CD14-positive monocyte (primary cell): Measurements from ENCODE around the gene C5AR2. TPM values are rescaled to one million over a fixed set of nuclear protein-coding genes. Genes with fewer than 3 reads are reported as not detected.
"Not testable (repeated sequence)": the region's sequence is repeated elsewhere in the genome, so short reads cannot be mapped to it uniquely, and the experiment has no call there.

ENCODE experiments used
- DNase-seq, 3 donors: peaks; one replicate each; pipeline ENCODE4 v3.0.0-alpha.2; 2011 to 2022
- H2AFZ ChIP-seq: 2 replicates; pipeline ENCODE4 v1.6.0; 2012; ENCODE audit warnings: mild to moderate bottlenecking, low read depth, low read length, inconsistent platforms; ENCODE audit not compliant: insufficient read depth, poor library complexity, severe bottlenecking
- H3K27ac ChIP-seq, 2 donors: 1 replicate in 1 of 2; 2 replicates in 1 of 2; pipeline ENCODE4 v1.5.1; 2012 to 2013; ENCODE audit warnings: low read length in 2 of 2, control low read depth in 1 of 2, inconsistent platforms in 1 of 2, low read depth in 1 of 2, mild to moderate bottlenecking in 1 of 2
- H3K27me3 ChIP-seq, 2 donors: one replicate each; pipeline versions ENCODE4 v1.6.0 to v1.6.1; 2011 to 2013; ENCODE audit warnings: low read length in 2 of 2; ENCODE audit not compliant: control insufficient read depth in 2 of 2, insufficient read depth in 2 of 2
- H3K36me3 ChIP-seq, 2 donors: replicated peaks in 1 of 2; 1 replicate in 1 of 2; 2 replicates in 1 of 2; pipeline versions ENCODE4 v1.5.1 to v1.6.1; 2012 to 2013; ENCODE audit warnings: low read length in 2 of 2, control low read depth in 1 of 2, inconsistent platforms in 1 of 2, mild to moderate bottlenecking in 1 of 2; ENCODE audit not compliant: insufficient read depth in 2 of 2, control insufficient read depth in 1 of 2
- H3K4me1 ChIP-seq, 2 donors: 1 replicate in 1 of 2; 2 replicates in 1 of 2; pipeline versions ENCODE4 v1.5.1 to v1.6.1; 2012 to 2013; ENCODE audit warnings: low read length in 2 of 2, control low read depth in 1 of 2, inconsistent platforms in 1 of 2, mild to moderate bottlenecking in 1 of 2, moderate library complexity in 1 of 2; ENCODE audit not compliant: insufficient read depth in 2 of 2, control insufficient read depth in 1 of 2
- H3K4me2 ChIP-seq: replicated peaks from 2 replicates; pipeline ENCODE3; 2012; ENCODE audit warnings: low read length, moderate library complexity, mild to moderate bottlenecking; ENCODE audit not compliant: poor library complexity, severe bottlenecking; ENCODE audit errors: extremely low read depth
- H3K4me3 ChIP-seq, 3 experiments: fragments of 200-600 bp in 1 of 3; sonication (generic) in 1 of 3; replicated peaks in 1 of 3; 1 replicate in 2 of 3; 2 replicates in 1 of 3; pipeline ENCODE4 v1.5.1; 2011 to 2013; ENCODE audit warnings: low read length in 3 of 3, mild to moderate bottlenecking in 3 of 3, control low read depth in 2 of 3, low read depth in 2 of 3, inconsistent platforms in 1 of 3, moderate library complexity in 1 of 3
- H3K79me2 ChIP-seq: 2 replicates; pipeline ENCODE4 v1.6.0; 2012; ENCODE audit warnings: mild to moderate bottlenecking, control low read depth, inconsistent platforms, low read length, moderate library complexity; ENCODE audit not compliant: insufficient read depth
- H3K9ac ChIP-seq: 2 replicates; pipeline ENCODE4 v1.6.0; 2017; ENCODE audit warnings: low read length, mild to moderate bottlenecking; ENCODE audit not compliant: insufficient read depth, poor library complexity, severe bottlenecking
- H3K9me3 ChIP-seq, 2 donors: replicated peaks in 1 of 2; 1 replicate in 1 of 2; 2 replicates in 1 of 2; pipeline versions ENCODE4 v1.5.1 to v1.6.1; 2012 to 2013; ENCODE audit warnings: low read length in 2 of 2, control low read depth in 1 of 2; ENCODE audit not compliant: control insufficient read depth in 1 of 2, insufficient read depth in 1 of 2
- H4K20me1 ChIP-seq: 2 replicates; pipeline ENCODE4 v1.6.0; 2012; ENCODE audit warnings: mild to moderate bottlenecking, low read length, control low read depth, moderate library complexity; ENCODE audit not compliant: insufficient read depth
- H3K27ac Mint-ChIP-seq, 7 donors: one replicate each; pipeline ENCODE4 v1.8.0; 2020; ENCODE audit warnings: mild to moderate bottlenecking in 7 of 7, mixed read lengths in 7 of 7, moderate library complexity in 6 of 7, inconsistent platforms in 2 of 7
- H3K27me3 Mint-ChIP-seq, 3 donors: one replicate each; pipeline ENCODE4 v1.8.0; 2021 to 2022; ENCODE audit warnings: low read depth in 3 of 3, mild to moderate bottlenecking in 3 of 3, mixed read lengths in 3 of 3, moderate library complexity in 3 of 3, inconsistent platforms in 1 of 3
- H3K36me3 Mint-ChIP-seq, 2 donors: one replicate each; pipeline ENCODE4 v1.8.0; 2020; ENCODE audit warnings: mixed read lengths in 2 of 2, inconsistent platforms in 1 of 2, mild to moderate bottlenecking in 1 of 2
- H3K4me1 Mint-ChIP-seq: one replicate; pipeline ENCODE4 v1.8.0; 2020; ENCODE audit warnings: mild to moderate bottlenecking, mixed read lengths
- H3K4me3 Mint-ChIP-seq, 2 donors: one replicate each; pipeline ENCODE4 v1.8.0; 2020; ENCODE audit warnings: mild to moderate bottlenecking in 2 of 2, mixed read lengths in 2 of 2, moderate library complexity in 1 of 2
- H3K9me3 Mint-ChIP-seq, 7 donors: one replicate each; pipeline ENCODE4 v1.8.0; 2020 to 2022; ENCODE audit warnings: mixed read lengths in 7 of 7, mild to moderate bottlenecking in 6 of 7, moderate library complexity in 6 of 7, inconsistent platforms in 2 of 7
- WGBS: methylation state at CpG from one replicate; pipeline ENCODE4 v1.1.5; 2013; ENCODE audit warnings: missing lambda C conversion rate; ENCODE audit not compliant: insufficient coverage; 5-methylcytosine and 5-hydroxymethylcytosine counted together
- intact Hi-C, 2 donors: fragments of 100-400 bp; cut with micrococcal nuclease; formaldehyde crosslinking; loops; one replicate each; pipeline versions ENCODE4 v1.15.0 to v1.15.1; 2023
- polyA plus RNA-seq, 3 donors: library from polyadenylated mRNA; depleted of rRNA in 1 of 3; unstranded in 2 of 3; stranded (reverse) in 1 of 3; fragments of 300-500 nt in 2 of 3; fragments of >200 nt in 1 of 3; fragmentation: Illumina TruSeq in 2 of 3; gene quantifications; 1 replicate in 2 of 3; 2 replicates in 1 of 3; pipeline ENCODE4 v1.2.3, GENCODE V29; 2012 to 2021
- TF ChIP-seq, protein P1 (sequence below): fragments of 200-600 bp; IDR thresholded peaks from one replicate; pipeline ENCODE4 v1.8.0; 2022; ENCODE audit warnings: antibody characterized with exemption, mild to moderate bottlenecking

Gene C5AR2
- polyA plus RNA-seq, 3 donors, result 2.4 to 46.9 (median 4.3) TPM

GRCh38 chr19:47362321-47362720, 30.3 kb downstream of the C5AR2 start:
- no peak overlapping the region for H3K4me2 ChIP-seq
- peaks cover 80 to 92% of the 10 kb centered on the region in 2 donors for H3K36me3 Mint-ChIP-seq
- no peaks in the 10 kb centered on the region for H3K27me3 ChIP-seq
- H3K27ac ChIP-seq, result no peak overlapping the region
- TF ChIP-seq, protein P1, sequence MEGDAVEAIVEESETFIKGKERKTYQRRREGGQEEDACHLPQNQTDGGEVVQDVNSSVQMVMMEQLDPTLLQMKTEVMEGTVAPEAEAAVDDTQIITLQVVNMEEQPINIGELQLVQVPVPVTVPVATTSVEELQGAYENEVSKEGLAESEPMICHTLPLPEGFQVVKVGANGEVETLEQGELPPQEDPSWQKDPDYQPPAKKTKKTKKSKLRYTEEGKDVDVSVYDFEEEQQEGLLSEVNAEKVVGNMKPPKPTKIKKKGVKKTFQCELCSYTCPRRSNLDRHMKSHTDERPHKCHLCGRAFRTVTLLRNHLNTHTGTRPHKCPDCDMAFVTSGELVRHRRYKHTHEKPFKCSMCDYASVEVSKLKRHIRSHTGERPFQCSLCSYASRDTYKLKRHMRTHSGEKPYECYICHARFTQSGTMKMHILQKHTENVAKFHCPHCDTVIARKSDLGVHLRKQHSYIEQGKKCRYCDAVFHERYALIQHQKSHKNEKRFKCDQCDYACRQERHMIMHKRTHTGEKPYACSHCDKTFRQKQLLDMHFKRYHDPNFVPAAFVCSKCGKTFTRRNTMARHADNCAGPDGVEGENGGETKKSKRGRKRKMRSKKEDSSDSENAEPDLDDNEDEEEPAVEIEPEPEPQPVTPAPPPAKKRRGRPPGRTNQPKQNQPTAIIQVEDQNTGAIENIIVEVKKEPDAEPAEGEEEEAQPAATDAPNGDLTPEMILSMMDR, result no peak
- H3K4me1 ChIP-seq, result peaks cover 23 to 29% of the 10 kb centered on the region in 2 donors
- H3K9me3 ChIP-seq, result peaks cover 5% of the 10 kb centered on the region in 2 donors
- H4K20me1 ChIP-seq, result no peaks in the 10 kb centered on the region
- peaks cover 8% of the 10 kb centered on the region for H3K79me2 ChIP-seq
- H3K4me3 Mint-ChIP-seq, result no peak overlapping the region
- peaks cover 25% of the 10 kb centered on the region for H3K4me1 Mint-ChIP-seq
- H3K27me3 Mint-ChIP-seq, result peaks cover 0 to 2% (median 0%) of the 10 kb centered on the region in 3 donors
- peak overlapping the region in 6 of 7 donors; percentile 75 to 88 (median 80) for H3K27ac Mint-ChIP-seq
- peaks cover 59 to 74% of the 10 kb centered on the region in 2 donors for H3K36me3 ChIP-seq
- no peak overlapping the region for H2AFZ ChIP-seq
- no peak overlapping the region for H3K9ac ChIP-seq
- H3K9me3 Mint-ChIP-seq, result peaks cover under 1 to 13% (median 3%) of the 10 kb centered on the region in 7 donors
- H3K4me3 ChIP-seq, result no peak overlapping the region
- no peak for DNase-seq
- intact Hi-C loops, result no loop called here
- 98% methylated on average over 17 of the region's 21 CpGs for WGBS

- Mint-ChIP-seq H3K27me3 (peaks cover 0 to 2% (median 0%) of the 10 kb centered on the region in 3 donors), H3K4me3 (peak overlapping the region in 1 of 2 donors; percentile 48), H3K9me3 (peaks cover 0 to 6% (median 0%) of the 10 kb centered on the region in 7 donors), H3K36me3 (peaks cover 69 to 84% of the 10 kb centered on the region in 2 donors), H3K27ac (peak overlapping the region; percentile 97 to 99 (median 98)), H3K4me1 (peaks cover 29% of the 10 kb centered on the region)
- TF ChIP-seq, protein P1, result no peak
- Histone ChIP-seq H3K27me3 (no peaks in the 10 kb centered on the region), H3K9me3 (no peaks in the 10 kb centered on the region), H3K79me2 (peaks cover 8% of the 10 kb centered on the region), H3K4me2 (peak overlapping the region; percentile 35), H3K27ac (peak overlapping the region; percentile 98 to 99), H3K4me3 (peak overlapping the region in 1 of 3 experiments; percentile 34), H3K4me1 (peaks cover 23 to 32% of the 10 kb centered on the region in 2 donors), H3K36me3 (peaks cover 44 to 61% of the 10 kb centered on the region in 2 donors), H4K20me1 (no peaks in the 10 kb centered on the region), H2AFZ (peak overlapping the region; percentile 15), H3K9ac (peak overlapping the region; percentile 74)
- peak; percentile 81 to 97 (median 90) for DNase-seq
- WGBS, result 61% methylated on average over 7 of the region's 13 CpGs
- intact Hi-C loops, result no loop called here
These were observed 32.0 kb downstream of the C5AR2 start for GRCh38 chr19:47363758-47364531.

DNA sequence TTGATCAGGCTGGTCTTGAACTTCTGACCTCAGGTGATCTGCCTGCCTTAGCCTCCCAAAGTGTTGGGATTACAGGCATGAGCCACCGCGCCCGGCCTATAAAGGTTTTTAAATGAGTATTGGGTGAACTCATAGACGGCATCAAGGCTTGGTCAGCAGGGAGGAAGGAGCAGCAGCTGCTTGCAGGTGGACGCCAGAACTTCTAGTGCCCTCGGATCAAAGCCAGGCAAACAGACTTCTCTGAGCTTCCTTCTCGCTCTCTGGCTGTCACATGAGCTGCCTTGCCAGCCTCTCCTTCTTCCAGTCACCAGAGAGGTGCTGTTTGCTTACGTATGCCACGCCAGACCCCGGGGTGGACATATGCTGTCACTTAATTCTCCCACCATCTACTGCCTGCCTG, 33.5 kb downstream of the C5AR2 start:
- H3K9me3 Mint-ChIP-seq, H4K20me1 ChIP-seq, H3K27ac ChIP-seq, intact Hi-C loops, H2AFZ ChIP-seq, DNase-seq, H3K4me3 ChIP-seq, H3K9me3 ChIP-seq, H3K27me3 Mint-ChIP-seq, H3K27me3 ChIP-seq, H3K4me3 Mint-ChIP-seq, H3K79me2 ChIP-seq, H3K4me2 ChIP-seq, H3K9ac ChIP-seq: not testable (repeated sequence)
- peaks cover 44% of the 10 kb centered on the region for H3K4me1 Mint-ChIP-seq
- peaks cover 65 to 78% of the 10 kb centered on the region in 2 donors for H3K36me3 Mint-ChIP-seq
- H3K36me3 ChIP-seq, result peaks cover 30 to 46% of the 10 kb centered on the region in 2 donors
- 100% methylated on average over 4 of the region's 10 CpGs for WGBS
- peaks cover 38 to 47% of the 10 kb centered on the region in 2 donors for H3K4me1 ChIP-seq
- peak overlapping the region in 6 of 7 donors; percentile 57 to 98 (median 80) for H3K27ac Mint-ChIP-seq
